CD4-positive, alpha-beta T cell (primary cell): Measurements from ENCODE around the gene EIF2B4. TPM values are rescaled to one million over a fixed set of nuclear protein-coding genes. Genes with fewer than 3 reads are reported as not detected.

Source experiments
- ATAC-seq: fragments of 200-7000 bp; cut with Tn5 transposase; one replicate; pipeline ENCODE4 v1.10.0; 2022; ENCODE audit warnings: mild to moderate bottlenecking; ENCODE audit not compliant: poor library complexity
- CTCF ChIA-PET: fragments of 350-600 bp; sonication (Branson Sonifier 250); formaldehyde crosslinking; loops from one replicate; lab custom pipeline; 2021; ENCODE audit warnings: antibody characterized with exemption, inconsistent platforms; lab: Charles Lee
- POLR2A ChIA-PET: fragments of 350-600 bp; sonication (Branson Sonifier 250); formaldehyde crosslinking; loops from one replicate; lab custom pipeline; 2021; ENCODE audit warnings: antibody characterized with exemption, inconsistent platforms; lab: Charles Lee
- DNase-seq, 14 experiments: peaks; one replicate each; pipeline ENCODE4 v3.0.0-alpha.2; 2013 to 2020; ENCODE audit warnings: mixed read lengths in 2 of 14
- H3K27ac ChIP-seq, 2 donors: one replicate each; pipeline versions ENCODE4 v1.5.1 to v1.7.0; 2013; ENCODE audit warnings: low read length in 2 of 2, low read depth in 1 of 2, mild to moderate bottlenecking in 1 of 2
- H3K27me3 ChIP-seq, 2 experiments: 1 replicate in 1 of 2; 2 replicates in 1 of 2; pipeline versions ENCODE4 v1.6.1 to v1.7.0; 2013; ENCODE audit warnings: low read length in 2 of 2, control low read depth in 1 of 2, mild to moderate bottlenecking in 1 of 2, moderate library complexity in 1 of 2; ENCODE audit not compliant: insufficient read depth in 2 of 2, control insufficient read depth in 1 of 2
- H3K36me3 ChIP-seq: one replicate; pipeline ENCODE4 v1.6.1; 2013; ENCODE audit warnings: low read length, control low read depth; ENCODE audit not compliant: insufficient read depth
- H3K4me1 ChIP-seq: one replicate; pipeline ENCODE4 v1.6.1; 2013; ENCODE audit warnings: low read length, control low read depth; ENCODE audit not compliant: insufficient read depth
- H3K4me3 ChIP-seq: one replicate; pipeline ENCODE4 v1.5.1; 2013; ENCODE audit warnings: mild to moderate bottlenecking, low read length, moderate library complexity
- H3K9me3 ChIP-seq, 2 experiments: 1 replicate in 1 of 2; 2 replicates in 1 of 2; pipeline versions ENCODE4 v1.6.1 to v1.7.0; 2013; ENCODE audit warnings: low read length in 2 of 2, mild to moderate bottlenecking in 2 of 2, control low read depth in 1 of 2, moderate library complexity in 1 of 2; ENCODE audit not compliant: control insufficient read depth in 1 of 2, insufficient read depth in 1 of 2
- H3K27ac Mint-ChIP-seq: one replicate; pipeline ENCODE4 v1.8.0; 2020; ENCODE audit warnings: mixed read lengths
- H3K27me3 Mint-ChIP-seq: one replicate; pipeline ENCODE4 v1.8.0; 2021; ENCODE audit warnings: mixed read lengths
- H3K36me3 Mint-ChIP-seq: one replicate; pipeline ENCODE4 v1.8.0; 2021; ENCODE audit warnings: low read depth, mixed read lengths
- H3K4me1 Mint-ChIP-seq: one replicate; pipeline ENCODE4 v1.8.0; 2021; ENCODE audit warnings: low read depth, mixed read lengths
- H3K4me3 Mint-ChIP-seq: one replicate; pipeline ENCODE4 v1.8.0; 2020; ENCODE audit warnings: mild to moderate bottlenecking, mixed read lengths
- H3K9me3 Mint-ChIP-seq: one replicate; pipeline ENCODE4 v1.8.0; 2020; ENCODE audit warnings: mixed read lengths
- intact Hi-C, 2 experiments: fragments of 100-400 bp; cut with DNase I in 1 of 2; cut with micrococcal nuclease in 1 of 2; formaldehyde crosslinking; loops; one replicate each; pipeline versions ENCODE4 v1.15.1 to v1.9.0; 2023 to 2025; cut with DNase I, micrococcal nuclease
- total RNA-seq, 174 experiments: library from RNA in 2 of 174; stranded (reverse) in 2 of 174; gene quantifications; one replicate each; pipeline ENCODE4 v1.2.3 and lab custom pipeline; 2021 to 2026
- TF ChIP-seq, protein P1 (sequence below): fragments of 200-600 bp; IDR thresholded peaks from one replicate; pipeline ENCODE4 v1.8.0; 2022; ENCODE audit warnings: antibody characterized with exemption, mild to moderate bottlenecking

EIF2B4 gene
- total RNA-seq, 2 experiments from 2014 or later = 33.2 to 34.0 TPM

- H3K4me1 Mint-ChIP-seq = peaks cover 32% of the 10 kb centered on the region
- peak; percentile 80 for ATAC-seq
- no peaks in the 10 kb centered on the region for H3K27me3 ChIP-seq
- ChIA-PET POLR2A (interaction anchor here (0.6 to 2.4 kb wide), 6 partner anchors 11 to 1417 kb away, joined by 3 to 11 read pairs (median 4); partner anchors contain the start of genes PPM1G, SNX17 and ZNF513), CTCF (interaction anchor here (1.0 to 2.2 kb wide), 3 partner anchors 17 to 39 kb away, joined by 3 to 5 read pairs (median 3); partner anchors contain the start of gene NRBP1)
- peak overlapping the region; percentile 86 for H3K27ac Mint-ChIP-seq
- H3K4me1 ChIP-seq = peaks cover 25% of the 10 kb centered on the region
- peak overlapping the region; percentile 47 to 52 for H3K27ac ChIP-seq
- H3K4me3 ChIP-seq = no peak overlapping the region
- peak overlapping the region; percentile 32 for H3K4me3 Mint-ChIP-seq
- no peaks in the 10 kb centered on the region for H3K27me3 Mint-ChIP-seq
- H3K36me3 Mint-ChIP-seq = peaks cover 43% of the 10 kb centered on the region
- TF ChIP-seq, protein P1, sequence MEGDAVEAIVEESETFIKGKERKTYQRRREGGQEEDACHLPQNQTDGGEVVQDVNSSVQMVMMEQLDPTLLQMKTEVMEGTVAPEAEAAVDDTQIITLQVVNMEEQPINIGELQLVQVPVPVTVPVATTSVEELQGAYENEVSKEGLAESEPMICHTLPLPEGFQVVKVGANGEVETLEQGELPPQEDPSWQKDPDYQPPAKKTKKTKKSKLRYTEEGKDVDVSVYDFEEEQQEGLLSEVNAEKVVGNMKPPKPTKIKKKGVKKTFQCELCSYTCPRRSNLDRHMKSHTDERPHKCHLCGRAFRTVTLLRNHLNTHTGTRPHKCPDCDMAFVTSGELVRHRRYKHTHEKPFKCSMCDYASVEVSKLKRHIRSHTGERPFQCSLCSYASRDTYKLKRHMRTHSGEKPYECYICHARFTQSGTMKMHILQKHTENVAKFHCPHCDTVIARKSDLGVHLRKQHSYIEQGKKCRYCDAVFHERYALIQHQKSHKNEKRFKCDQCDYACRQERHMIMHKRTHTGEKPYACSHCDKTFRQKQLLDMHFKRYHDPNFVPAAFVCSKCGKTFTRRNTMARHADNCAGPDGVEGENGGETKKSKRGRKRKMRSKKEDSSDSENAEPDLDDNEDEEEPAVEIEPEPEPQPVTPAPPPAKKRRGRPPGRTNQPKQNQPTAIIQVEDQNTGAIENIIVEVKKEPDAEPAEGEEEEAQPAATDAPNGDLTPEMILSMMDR = no peak
- peaks cover 23% of the 10 kb centered on the region for H3K36me3 ChIP-seq
- H3K9me3 Mint-ChIP-seq = no peaks in the 10 kb centered on the region
- no peaks in the 10 kb centered on the region for H3K9me3 ChIP-seq
- intact Hi-C loops = loop anchor here in 1 of 2 experiments (1.0 to 5.0 kb wide), 2 partner anchors 21 to 36 kb away; partner anchors contain the start of genes EIF2B4, NRBP1 and SNX17
- DNase-seq = peak in 3 of 14 experiments; percentile 73 to 77 (median 74)
These were observed 20.9 kb upstream of the EIF2B4 start for GRCh38 chr2:27390822-27391679.

- intact Hi-C loops = loop anchor here in 1 of 2 experiments (2.0 to 5.0 kb wide), 3 partner anchors 27 to 246 kb away; partner anchors contain the start of genes CCDC121, GPN1, NRBP1 and PPM1G
- no peaks in the 10 kb centered on the region for H3K27me3 ChIP-seq
- peak overlapping the region; percentile 91 for H3K27ac Mint-ChIP-seq
- ChIA-PET POLR2A (interaction anchor here (2.9 kb wide), 1 partner anchor 28 kb away, joined by 16 read pairs; the partner anchor contains the start of gene PPM1G), CTCF (interaction anchor here (1.1 kb wide), 1 partner anchor 12 kb away, joined by 4 read pairs; the partner anchor contains the start of gene EIF2B4)
- no peaks in the 10 kb centered on the region for H3K9me3 ChIP-seq
- no peaks in the 10 kb centered on the region for H3K27me3 Mint-ChIP-seq
- H3K4me1 ChIP-seq = peaks cover 18% of the 10 kb centered on the region
- H3K36me3 ChIP-seq = peaks cover 64% of the 10 kb centered on the region
- H3K4me3 ChIP-seq = no peak overlapping the region
- H3K36me3 Mint-ChIP-seq = peaks cover 79% of the 10 kb centered on the region
- TF ChIP-seq, protein P1 = no peak
- H3K4me3 Mint-ChIP-seq = peak overlapping the region; percentile 91
- peaks cover 32% of the 10 kb centered on the region for H3K4me1 Mint-ChIP-seq
- H3K27ac ChIP-seq = peak overlapping the region in 1 of 2 donors; percentile 29
- ATAC-seq = no peak
- H3K9me3 Mint-ChIP-seq = no peaks in the 10 kb centered on the region
- DNase-seq = no peak
These were observed 11.5 kb upstream of the EIF2B4 start for GRCh38 chr2:27381577-27382181.
